Measurements from ENCODE around the gene LRRD1.

- TF ChIP-seq, protein P1, sequence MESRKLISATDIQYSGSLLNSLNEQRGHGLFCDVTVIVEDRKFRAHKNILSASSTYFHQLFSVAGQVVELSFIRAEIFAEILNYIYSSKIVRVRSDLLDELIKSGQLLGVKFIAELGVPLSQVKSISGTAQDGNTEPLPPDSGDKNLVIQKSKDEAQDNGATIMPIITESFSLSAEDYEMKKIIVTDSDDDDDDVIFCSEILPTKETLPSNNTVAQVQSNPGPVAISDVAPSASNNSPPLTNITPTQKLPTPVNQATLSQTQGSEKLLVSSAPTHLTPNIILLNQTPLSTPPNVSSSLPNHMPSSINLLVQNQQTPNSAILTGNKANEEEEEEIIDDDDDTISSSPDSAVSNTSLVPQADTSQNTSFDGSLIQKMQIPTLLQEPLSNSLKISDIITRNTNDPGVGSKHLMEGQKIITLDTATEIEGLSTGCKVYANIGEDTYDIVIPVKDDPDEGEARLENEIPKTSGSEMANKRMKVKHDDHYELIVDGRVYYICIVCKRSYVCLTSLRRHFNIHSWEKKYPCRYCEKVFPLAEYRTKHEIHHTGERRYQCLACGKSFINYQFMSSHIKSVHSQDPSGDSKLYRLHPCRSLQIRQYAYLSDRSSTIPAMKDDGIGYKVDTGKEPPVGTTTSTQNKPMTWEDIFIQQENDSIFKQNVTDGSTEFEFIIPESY (IDR thresholded peaks at IDR 0.05; ENCODE audit: borderline replicate concordance, low read depth), result no peak
- TF ChIP-seq, protein P2, sequence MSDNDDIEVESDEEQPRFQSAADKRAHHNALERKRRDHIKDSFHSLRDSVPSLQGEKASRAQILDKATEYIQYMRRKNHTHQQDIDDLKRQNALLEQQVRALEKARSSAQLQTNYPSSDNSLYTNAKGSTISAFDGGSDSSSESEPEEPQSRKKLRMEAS (IDR thresholded peaks at IDR 0.05; ENCODE audit: low read depth), result no peak
- TF ChIP-seq CHD2 (IDR thresholded peaks at IDR 0.05; ENCODE audit: low read length, partially characterized antibody), result no peak
- TF ChIP-seq EZH2phosphoT487 (IDR thresholded peaks at IDR 0.05; ENCODE audit: borderline replicate concordance, low read depth), result no peak
- TF ChIP-seq, protein P3, sequence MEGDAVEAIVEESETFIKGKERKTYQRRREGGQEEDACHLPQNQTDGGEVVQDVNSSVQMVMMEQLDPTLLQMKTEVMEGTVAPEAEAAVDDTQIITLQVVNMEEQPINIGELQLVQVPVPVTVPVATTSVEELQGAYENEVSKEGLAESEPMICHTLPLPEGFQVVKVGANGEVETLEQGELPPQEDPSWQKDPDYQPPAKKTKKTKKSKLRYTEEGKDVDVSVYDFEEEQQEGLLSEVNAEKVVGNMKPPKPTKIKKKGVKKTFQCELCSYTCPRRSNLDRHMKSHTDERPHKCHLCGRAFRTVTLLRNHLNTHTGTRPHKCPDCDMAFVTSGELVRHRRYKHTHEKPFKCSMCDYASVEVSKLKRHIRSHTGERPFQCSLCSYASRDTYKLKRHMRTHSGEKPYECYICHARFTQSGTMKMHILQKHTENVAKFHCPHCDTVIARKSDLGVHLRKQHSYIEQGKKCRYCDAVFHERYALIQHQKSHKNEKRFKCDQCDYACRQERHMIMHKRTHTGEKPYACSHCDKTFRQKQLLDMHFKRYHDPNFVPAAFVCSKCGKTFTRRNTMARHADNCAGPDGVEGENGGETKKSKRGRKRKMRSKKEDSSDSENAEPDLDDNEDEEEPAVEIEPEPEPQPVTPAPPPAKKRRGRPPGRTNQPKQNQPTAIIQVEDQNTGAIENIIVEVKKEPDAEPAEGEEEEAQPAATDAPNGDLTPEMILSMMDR (IDR thresholded peaks at IDR 0.05), result no peak
- no peak for TF ChIP-seq POLR2AphosphoS5 (IDR thresholded peaks at IDR 0.05; ENCODE audit: low read depth, low read length)
- no peak for TF ChIP-seq MXI1 (IDR thresholded peaks at IDR 0.05; ENCODE audit: low read depth, low read length)
- no peak for TF ChIP-seq SMC3 (IDR thresholded peaks at IDR 0.05; ENCODE audit: low read depth, low read length)
- TF ChIP-seq RXRA (IDR thresholded peaks at IDR 0.05; ENCODE audit: borderline replicate concordance, low read depth), result no peak
- TF ChIP-seq YY1 (IDR thresholded peaks at IDR 0.05; ENCODE audit: low read depth), result no peak
- no peak for TF ChIP-seq TCF12 (IDR thresholded peaks at IDR 0.05)
- TF ChIP-seq TAF1 (IDR thresholded peaks at IDR 0.05; ENCODE audit: borderline replicate concordance, low read depth, low read length), result no peak
- TF ChIP-seq GATA2 (CRISPR knock-in tag; IDR thresholded peaks at IDR 0.05), result no peak
Observed at GRCh38 chr7:92131093-92131492, 47.8 kb downstream of the LRRD1 start.

Data from SK-N-SH (cell line).